ENCODE measurements around the gene SPINT2. TPM values are rescaled to one million over a fixed set of nuclear protein-coding genes. Genes with fewer than 3 reads are reported as not detected.
"Not testable (repeated sequence)": the region's sequence is repeated elsewhere in the genome, so short reads cannot be mapped to it uniquely, and the experiment has no call there.

Gene SPINT2
- total and polyA plus RNA-seq, 4 donors = 146 to 292 (median 196) TPM

DNA sequence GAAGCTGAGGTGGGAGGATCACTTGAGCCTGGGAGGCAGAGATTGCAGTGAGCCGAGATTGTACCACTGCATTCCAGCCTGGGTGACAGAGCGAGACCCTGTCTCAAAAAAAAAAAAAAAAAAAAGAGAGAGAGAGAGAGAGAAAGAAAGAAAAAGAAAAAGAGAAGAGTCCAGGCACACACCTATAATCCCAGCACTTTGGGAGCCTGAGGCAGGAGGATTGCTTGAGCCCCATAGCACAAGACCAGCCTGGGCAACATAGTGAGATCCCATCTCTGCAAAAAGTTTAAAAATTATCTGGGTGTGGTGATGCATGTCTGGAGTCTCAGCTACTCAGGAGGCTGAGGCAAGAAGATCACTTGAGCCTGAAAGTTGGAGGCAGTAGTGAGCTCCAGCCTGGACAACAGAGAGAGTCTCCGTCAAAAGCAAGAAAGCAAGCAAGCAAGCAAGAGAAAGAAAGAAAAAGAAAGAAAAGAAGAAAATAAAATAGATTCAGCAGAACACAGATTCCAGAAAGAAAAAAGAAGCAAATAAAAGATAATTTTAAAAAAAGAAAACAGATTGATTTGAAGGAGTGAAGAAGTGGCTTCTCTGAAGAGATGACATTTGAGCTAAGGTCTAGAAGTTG, 33.8 kb upstream of the SPINT2 start:
- H3K27me3 ChIP-seq (ENCODE audit: control insufficient read depth in 1 of 2, insufficient read depth in 2 of 2, low read length in 1 of 2); H3K4me3 ChIP-seq (ENCODE audit: low read length in 2 of 2); H3K27ac ChIP-seq (ENCODE audit: low read depth in 1 of 2, low read length in 2 of 2); H3K9me3 ChIP-seq (ENCODE audit: control insufficient read depth, low read length); H3K4me1 ChIP-seq (ENCODE audit: control insufficient read depth in 1 of 2, insufficient read depth in 2 of 2, low read length in 2 of 2); ATAC-seq (ENCODE audit: low FRiP score); DNase-seq; H3K36me3 ChIP-seq (ENCODE audit: control insufficient read depth in 1 of 2, insufficient read depth in 2 of 2, low read length in 1 of 2); intact Hi-C loops (cut with DNase I): not testable (repeated sequence)
- 84 to 85% methylated on average over 3 of the region's 3 CpGs for WGBS, 2 donors

DNA sequence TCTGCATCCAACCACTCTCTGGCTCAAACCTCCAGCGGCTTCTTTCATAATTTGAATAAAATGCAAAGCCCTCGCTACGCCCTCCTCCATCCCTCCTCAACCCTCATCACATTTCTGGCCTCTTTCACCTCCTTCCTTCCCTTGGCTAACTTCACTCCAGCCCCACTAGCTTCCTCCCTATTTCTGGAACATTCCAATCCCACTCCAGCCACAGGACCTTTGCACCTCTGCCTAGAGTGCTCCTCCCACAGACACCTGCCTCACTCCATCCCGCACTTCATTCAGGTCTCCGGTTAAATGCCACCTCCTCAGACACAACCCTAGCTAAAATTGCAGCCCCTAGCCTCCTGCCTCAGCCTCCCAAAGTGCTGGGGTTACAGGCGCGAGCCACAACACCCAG, 32.5 kb upstream of the SPINT2 start:
- H3K4me3 ChIP-seq (ENCODE audit: low read length in 2 of 2) = no peak overlapping the region
- ATAC-seq (ENCODE audit: low FRiP score) (no peak), DNase-seq (no peak)
- no peaks in the 10 kb centered on the region for H3K36me3 ChIP-seq (ENCODE audit: control insufficient read depth in 1 of 2, insufficient read depth in 2 of 2, low read length in 1 of 2)
- 91 to 93% methylated on average over 7 of the region's 7 CpGs for WGBS, 2 donors
- intact Hi-C loops (cut with DNase I) = no loop called here
- H3K27ac ChIP-seq (ENCODE audit: low read depth in 1 of 2, low read length in 2 of 2) = no peak overlapping the region
- H3K9me3 ChIP-seq (ENCODE audit: control insufficient read depth, low read length) = no peaks in the 10 kb centered on the region
- no peaks in the 10 kb centered on the region for H3K27me3 ChIP-seq (ENCODE audit: control insufficient read depth in 1 of 2, insufficient read depth in 2 of 2, low read length in 1 of 2)
- H3K4me1 ChIP-seq (ENCODE audit: control insufficient read depth in 1 of 2, insufficient read depth in 2 of 2, low read length in 2 of 2) = no peaks in the 10 kb centered on the region

DNA sequence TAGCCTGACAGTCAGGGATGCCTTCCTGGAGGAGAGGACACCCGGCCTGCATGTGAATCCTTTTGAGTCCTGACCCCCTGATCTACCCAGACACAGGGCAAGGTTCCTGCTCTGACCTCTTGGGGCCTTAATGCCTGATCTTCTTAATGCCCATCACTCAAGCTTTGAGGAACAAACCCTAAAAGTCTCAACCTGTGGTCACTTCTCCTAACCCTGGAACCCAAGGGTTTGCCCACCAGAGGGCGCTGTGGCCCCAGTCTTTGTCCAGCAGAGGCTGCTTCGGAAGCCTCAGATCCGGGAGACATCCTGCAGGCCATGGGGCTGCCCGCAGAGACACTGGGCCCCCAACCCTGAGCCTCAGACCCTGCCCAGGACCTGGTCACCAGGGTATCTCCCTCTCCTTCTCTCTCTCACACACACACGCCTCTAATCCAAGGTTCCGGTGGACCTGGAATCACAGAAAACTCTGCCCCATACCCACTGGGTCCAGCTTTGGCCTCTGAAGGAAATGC, 30.6 kb upstream of the SPINT2 start:
- H3K36me3 ChIP-seq (ENCODE audit: control insufficient read depth in 1 of 2, insufficient read depth in 2 of 2, low read length in 1 of 2) = no peaks in the 10 kb centered on the region
- H3K4me3 ChIP-seq (ENCODE audit: low read length in 2 of 2) = no peak overlapping the region
- intact Hi-C loops (cut with DNase I) = loop anchor here (1.0 to 2.0 kb wide), 2 partner anchors 101 to 102 kb away; partner anchors contain the start of gene CATSPERG (in 2 of the 2)
- H3K27me3 ChIP-seq (ENCODE audit: control insufficient read depth in 1 of 2, insufficient read depth in 2 of 2, low read length in 1 of 2) = no peaks in the 10 kb centered on the region
- no peaks in the 10 kb centered on the region for H3K4me1 ChIP-seq (ENCODE audit: control insufficient read depth in 1 of 2, insufficient read depth in 2 of 2, low read length in 2 of 2)
- peak; percentile 84 for ATAC-seq (ENCODE audit: low FRiP score)
- 21 to 26% methylated on average over 7 of the region's 7 CpGs for WGBS, 2 donors
- DNase-seq = peak; percentile 89 to 95
- H3K9me3 ChIP-seq (ENCODE audit: control insufficient read depth, low read length) = no peaks in the 10 kb centered on the region
- no peak overlapping the region for H3K27ac ChIP-seq (ENCODE audit: low read depth in 1 of 2, low read length in 2 of 2)

DNA sequence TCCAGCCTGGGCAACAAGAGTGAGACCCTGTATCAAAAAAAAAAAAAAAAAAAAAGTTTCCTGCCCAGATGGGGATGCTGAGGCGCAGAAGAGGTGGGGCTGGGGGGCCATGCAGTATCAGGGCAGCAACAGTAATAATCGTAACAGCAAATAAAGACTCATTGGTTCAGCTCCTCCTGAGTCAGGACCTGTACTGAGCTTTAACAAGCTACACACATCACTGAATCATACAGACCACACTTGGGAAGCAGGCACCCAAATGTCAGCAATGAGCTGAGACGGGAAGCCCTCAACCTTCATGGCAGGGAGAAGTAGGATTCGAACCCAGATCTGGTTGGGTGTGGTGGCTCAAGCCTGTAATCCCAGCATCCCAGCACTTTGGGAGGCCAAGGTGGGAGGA, 29.8 kb upstream of the SPINT2 start:
- intact Hi-C loops (cut with DNase I) = loop anchor here (1.0 to 2.0 kb wide), 2 partner anchors 100 to 101 kb away; partner anchors contain the start of gene CATSPERG (in 2 of the 2)
- ATAC-seq (ENCODE audit: low FRiP score) (no peak), DNase-seq (no peak)
- H3K27ac ChIP-seq (ENCODE audit: low read depth in 1 of 2, low read length in 2 of 2) = no peak overlapping the region
- H3K4me3 ChIP-seq (ENCODE audit: low read length in 2 of 2) = no peak overlapping the region
- no peaks in the 10 kb centered on the region for H3K36me3 ChIP-seq (ENCODE audit: control insufficient read depth in 1 of 2, insufficient read depth in 2 of 2, low read length in 1 of 2)
- H3K9me3 ChIP-seq (ENCODE audit: control insufficient read depth, low read length) = no peaks in the 10 kb centered on the region
- no peaks in the 10 kb centered on the region for H3K4me1 ChIP-seq (ENCODE audit: control insufficient read depth in 1 of 2, insufficient read depth in 2 of 2, low read length in 2 of 2)
- no peaks in the 10 kb centered on the region for H3K27me3 ChIP-seq (ENCODE audit: control insufficient read depth in 1 of 2, insufficient read depth in 2 of 2, low read length in 1 of 2)
- 92 to 95% methylated on average over 4 of the region's 4 CpGs for WGBS, 2 donors

DNA sequence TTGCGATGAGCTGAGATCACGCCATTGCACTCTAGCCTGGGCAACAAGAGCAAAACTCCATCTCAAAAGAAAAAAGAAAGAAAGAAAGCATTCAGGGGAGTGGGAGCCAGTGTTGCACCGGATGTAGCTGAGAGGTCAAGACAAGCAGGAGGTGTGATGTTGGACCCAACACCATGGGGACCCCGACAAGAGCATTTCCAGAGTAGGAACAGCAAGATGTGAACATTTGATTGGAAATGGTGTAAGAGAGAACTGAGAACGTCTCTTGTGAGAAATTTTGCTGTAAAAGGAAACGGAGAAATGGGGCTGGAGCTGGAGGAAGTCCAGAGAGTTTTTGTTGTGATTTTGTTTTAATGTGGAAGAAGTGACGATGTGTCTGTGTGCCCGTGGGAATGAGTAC, 24.6 kb upstream of the SPINT2 start:
- no peak for ATAC-seq (ENCODE audit: low FRiP score)

DNA sequence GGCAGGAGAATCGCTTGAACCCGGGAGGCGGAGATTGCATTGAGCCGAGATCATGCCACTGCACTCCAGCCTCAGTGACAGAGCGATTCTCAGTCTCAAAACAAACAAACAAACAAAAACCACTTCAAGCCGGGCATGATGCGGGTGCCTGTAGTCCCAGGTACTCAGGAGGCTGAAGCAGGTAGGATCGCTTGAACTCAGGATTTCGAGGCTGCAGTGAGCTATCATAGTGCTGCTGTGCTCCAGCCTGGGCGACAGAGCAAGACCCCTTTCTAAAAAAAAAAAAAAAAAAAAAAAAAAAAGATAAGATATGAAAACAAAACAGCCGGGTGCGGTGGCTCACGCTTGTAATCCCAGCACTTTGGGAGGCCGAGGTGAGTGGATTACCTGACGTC, 21.1 kb upstream of the SPINT2 start:
- H3K9me3 ChIP-seq (ENCODE audit: control insufficient read depth, low read length) = no peaks in the 10 kb centered on the region
- ATAC-seq (ENCODE audit: low FRiP score) (no peak), DNase-seq (no peak)
- no peak overlapping the region for H3K27ac ChIP-seq (ENCODE audit: low read depth in 1 of 2, low read length in 2 of 2)
- H3K36me3 ChIP-seq (ENCODE audit: control insufficient read depth in 1 of 2, insufficient read depth in 2 of 2, low read length in 1 of 2) = no peaks in the 10 kb centered on the region
- 53 to 54% methylated on average over 15 of the region's 15 CpGs for WGBS, 2 donors
- H3K4me3 ChIP-seq (ENCODE audit: low read length in 2 of 2) = no peak overlapping the region
- intact Hi-C loops (cut with DNase I) = loop anchor here (1.0 to 5.0 kb wide), 3 partner anchors 74 to 92 kb away; partner anchors contain the start of genes CATSPERG (in 1 of the 2), KCNK6 (in 1 of the 2) and YIF1B (in 1 of the 2)
- no peaks in the 10 kb centered on the region for H3K27me3 ChIP-seq (ENCODE audit: control insufficient read depth in 1 of 2, insufficient read depth in 2 of 2, low read length in 1 of 2)
- peaks cover 2 to 4% of the 10 kb centered on the region in 2 donors for H3K4me1 ChIP-seq (ENCODE audit: control insufficient read depth in 1 of 2, insufficient read depth in 2 of 2, low read length in 2 of 2)

More for the DNA sequence above, 24.6 kb upstream of the SPINT2 start:
- no peaks in the 10 kb centered on the region for H3K9me3 ChIP-seq (ENCODE audit: control insufficient read depth, low read length)
- no peak overlapping the region for H3K4me3 ChIP-seq (ENCODE audit: low read length in 2 of 2)
- H3K27ac ChIP-seq (ENCODE audit: low read depth in 1 of 2, low read length in 2 of 2) = no peak overlapping the region
- WGBS, 2 donors = 24 to 26% methylated on average over 8 of the region's 8 CpGs
- H3K27me3 ChIP-seq (ENCODE audit: control insufficient read depth in 1 of 2, insufficient read depth in 2 of 2, low read length in 1 of 2) = no peaks in the 10 kb centered on the region
- intact Hi-C loops (cut with DNase I) = loop anchor here (5.0 kb wide), 2 partner anchors 77 to 82 kb away; partner anchors contain the start of genes KCNK6 (in 1 of the 2) and YIF1B (in 1 of the 2)
- H3K4me1 ChIP-seq (ENCODE audit: control insufficient read depth in 1 of 2, insufficient read depth in 2 of 2, low read length in 2 of 2) = peaks cover 0 to 1% of the 10 kb centered on the region in 2 donors
- H3K36me3 ChIP-seq (ENCODE audit: control insufficient read depth in 1 of 2, insufficient read depth in 2 of 2, low read length in 1 of 2) = no peaks in the 10 kb centered on the region
- DNase-seq = no peak

DNA sequence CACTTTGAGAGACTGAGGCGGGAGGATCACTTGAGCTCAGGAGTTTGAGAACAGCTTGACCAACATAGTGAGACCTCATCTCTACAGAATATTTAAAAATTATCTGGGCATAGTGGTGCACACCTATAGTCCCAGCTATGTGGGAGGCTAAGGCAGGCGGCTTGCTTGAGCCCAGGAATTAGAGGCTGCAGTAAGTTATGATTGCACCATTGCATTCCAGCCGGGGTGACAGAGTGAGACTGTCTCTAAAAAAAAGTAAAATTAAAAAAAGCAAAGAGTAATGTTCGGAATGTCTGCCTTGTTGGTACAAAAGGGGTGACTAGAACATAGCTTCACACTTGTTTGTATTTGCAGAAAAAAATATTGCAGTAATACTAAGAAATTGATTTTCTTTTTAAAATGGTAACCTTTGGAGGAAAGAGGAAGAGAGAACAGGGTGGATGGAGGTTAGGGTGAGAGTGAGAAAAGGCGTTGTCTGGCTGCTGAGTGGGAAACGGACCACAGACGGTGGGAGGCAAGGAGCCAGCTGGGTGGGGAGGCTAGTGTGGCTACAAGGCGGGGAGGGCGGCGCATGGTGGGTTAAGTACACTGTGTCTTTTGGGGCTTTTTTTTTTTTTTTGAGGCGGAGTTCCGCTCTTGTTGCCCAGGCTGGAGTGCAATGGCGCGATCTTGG, 18.4 kb upstream of the SPINT2 start:
- intact Hi-C loops (cut with DNase I) = loop anchor here in 1 of 2 donors (5.0 kb wide), 1 partner anchor 91 kb away; the partner anchor contains the start of gene CATSPERG
- DNase-seq (peak; percentile 82 to 93), ATAC-seq (ENCODE audit: low FRiP score) (peak; percentile 36)
- 6 to 9% methylated on average over 13 to 14 of the region's 14 CpGs for WGBS, 2 donors
- H3K36me3 ChIP-seq (ENCODE audit: control insufficient read depth in 1 of 2, insufficient read depth in 2 of 2, low read length in 1 of 2) = no peaks in the 10 kb centered on the region
- no peak overlapping the region for H3K4me3 ChIP-seq (ENCODE audit: low read length in 2 of 2)
- no peaks in the 10 kb centered on the region for H3K9me3 ChIP-seq (ENCODE audit: control insufficient read depth, low read length)
- H3K27ac ChIP-seq (ENCODE audit: low read depth in 1 of 2, low read length in 2 of 2) = peak overlapping the region; percentile 48 to 94
- H3K4me1 ChIP-seq (ENCODE audit: control insufficient read depth in 1 of 2, insufficient read depth in 2 of 2, low read length in 2 of 2) = peaks cover 3% of the 10 kb centered on the region in 2 donors
- H3K27me3 ChIP-seq (ENCODE audit: control insufficient read depth in 1 of 2, insufficient read depth in 2 of 2, low read length in 1 of 2) = no peaks in the 10 kb centered on the region

DNA sequence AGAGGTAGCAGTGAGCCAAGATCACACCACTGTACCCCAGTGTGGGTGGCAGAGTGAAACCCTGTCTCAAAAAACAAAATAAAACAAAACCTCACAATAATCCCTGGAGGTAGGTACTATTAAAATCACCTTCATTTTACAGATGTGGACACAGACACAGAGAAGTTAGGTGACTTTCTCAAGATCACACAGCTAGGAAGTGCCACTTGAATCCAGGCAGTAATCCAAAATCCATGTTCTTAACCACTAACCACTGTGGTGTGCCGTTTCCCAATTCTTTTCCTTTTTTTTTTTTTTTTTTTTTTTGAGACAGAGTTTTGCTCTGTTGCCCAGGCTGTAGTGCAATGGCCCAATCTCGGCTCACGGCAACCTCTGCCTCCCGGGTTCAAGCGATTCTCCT, 17.2 kb upstream of the SPINT2 start:
- Histone ChIP-seq H3K4me1 (ENCODE audit: control insufficient read depth in 1 of 2, insufficient read depth in 2 of 2, low read length in 2 of 2) (peaks cover 3% of the 10 kb centered on the region in 2 donors), H3K4me3 (ENCODE audit: low read length in 2 of 2) (no peak overlapping the region), H3K9me3 (ENCODE audit: control insufficient read depth, low read length) (no peaks in the 10 kb centered on the region), H3K27me3 (ENCODE audit: control insufficient read depth in 1 of 2, insufficient read depth in 2 of 2, low read length in 1 of 2) (no peaks in the 10 kb centered on the region), H3K36me3 (ENCODE audit: control insufficient read depth in 1 of 2, insufficient read depth in 2 of 2, low read length in 1 of 2) (no peaks in the 10 kb centered on the region), H3K27ac (ENCODE audit: low read depth in 1 of 2, low read length in 2 of 2) (peak overlapping the region; percentile 71 to 84)
- DNase-seq (no peak), ATAC-seq (ENCODE audit: low FRiP score) (no peak)
- 10 to 13% methylated on average over 4 to 5 of the region's 5 CpGs for WGBS, 2 donors
- intact Hi-C loops (cut with DNase I) = loop anchor here in 1 of 2 donors (5.0 kb wide), 1 partner anchor 90 kb away; the partner anchor contains the start of gene CATSPERG

All from aorta (tissue), 5 donors.